Keratinocyte (primary cell): ENCODE measurements around the gene BBS2. TPM values are rescaled to one million over a fixed set of nuclear protein-coding genes. Genes with fewer than 3 reads are reported as not detected.

Experiments used
- DNase-seq: peaks from one replicate; pipeline ENCODE4 v3.0.0-alpha.2; 2011; ENCODE audit warnings: low read depth, missing footprints, low spot score
- FAIRE-seq: peaks from 2 replicates; lab custom pipeline; 2011; peaks lifted over from hg19 to GRCh38; lab: Jason Lieb, UNC
- H2AFZ ChIP-seq: 2 replicates; pipeline ENCODE4 v1.6.0; 2012; ENCODE audit warnings: low read length, control low read depth, inconsistent platforms; ENCODE audit not compliant: control insufficient read depth
- H3K27ac ChIP-seq: 2 replicates; pipeline ENCODE4 v1.5.1; 2011; ENCODE audit warnings: low read length; ENCODE audit not compliant: control insufficient read depth, insufficient read depth
- H3K27me3 ChIP-seq: 3 replicates; pipeline ENCODE4 v1.6.0; 2011; ENCODE audit warnings: low read length; ENCODE audit not compliant: control insufficient read depth, insufficient read depth; ENCODE audit errors: extremely low read depth
- H3K36me3 ChIP-seq, 2 experiments: 2 replicates in 1 of 2; 3 replicates in 1 of 2; pipeline ENCODE4 v1.5.1; 2011; ENCODE audit warnings: low read length in 2 of 2, mild to moderate bottlenecking in 1 of 2; ENCODE audit not compliant: control insufficient read depth in 2 of 2, insufficient read depth in 2 of 2; ENCODE audit errors: extremely low read depth in 1 of 2
- H3K4me1 ChIP-seq: 3 replicates; pipeline ENCODE4 v1.5.1; 2011; ENCODE audit warnings: low read length; ENCODE audit not compliant: control insufficient read depth, insufficient read depth; ENCODE audit errors: extremely low read depth
- H3K4me2 ChIP-seq: 3 replicates; pipeline ENCODE4 v1.6.0; 2011; ENCODE audit warnings: low read depth, low read length; ENCODE audit not compliant: control insufficient read depth, insufficient read depth; ENCODE audit errors: extremely low read depth
- H3K4me3 ChIP-seq, 3 experiments: fragments of 200-600 bp in 1 of 3; sonication (generic) in 1 of 3; 2 replicates in 2 of 3; 3 replicates in 1 of 3; pipeline ENCODE4 v1.5.1; 2011 to 2016; ENCODE audit warnings: low read length in 3 of 3, mild to moderate bottlenecking in 3 of 3, control low read depth in 2 of 3, inconsistent platforms in 1 of 3, low read depth in 1 of 3, mixed read lengths in 1 of 3, mixed run types in 1 of 3, moderate library complexity in 1 of 3; ENCODE audit not compliant: control insufficient read depth in 2 of 3, insufficient read depth in 2 of 3; ENCODE audit errors: extremely low read depth in 1 of 3
- H3K79me2 ChIP-seq: 2 replicates; pipeline ENCODE4 v1.6.0; 2012; ENCODE audit warnings: low read length; ENCODE audit not compliant: control insufficient read depth, insufficient read depth
- H3K9ac ChIP-seq: 3 replicates; pipeline ENCODE4 v1.6.0; 2011; ENCODE audit warnings: low read length; ENCODE audit not compliant: control insufficient read depth, insufficient read depth; ENCODE audit errors: extremely low read depth
- H3K9me1 ChIP-seq: 3 replicates; pipeline ENCODE4 v1.6.0; 2011; ENCODE audit warnings: low read length; ENCODE audit not compliant: control insufficient read depth, insufficient read depth; ENCODE audit errors: extremely low read depth
- H3K9me3 ChIP-seq: 2 replicates; pipeline ENCODE4 v1.5.1; 2012; ENCODE audit warnings: low read depth, low read length; ENCODE audit not compliant: control insufficient read depth
- H4K20me1 ChIP-seq: 3 replicates; pipeline ENCODE4 v1.6.0; 2011; ENCODE audit warnings: low read length; ENCODE audit not compliant: control insufficient read depth, insufficient read depth; ENCODE audit errors: extremely low read depth
- CTCF ChIP-seq, 3 experiments: IDR thresholded peaks in 1 of 3; conservative IDR thresholded peaks in 1 of 3; optimal IDR thresholded peaks in 1 of 3; 2 replicates in 2 of 3; 3 replicates in 1 of 3; pipeline versions ENCODE3 to v1.5.1; 2011; ENCODE audit warnings: low read length in 3 of 3, mild to moderate bottlenecking in 3 of 3, moderate library complexity in 2 of 3, control low read depth in 1 of 3, inconsistent platforms in 1 of 3; ENCODE audit not compliant: insufficient read depth in 2 of 3; ENCODE audit errors: extremely low read depth in 1 of 3
- EZH2 ChIP-seq: IDR thresholded peaks from one replicate; pipeline ENCODE4 v1.6.1; 2012; ENCODE audit warnings: inconsistent platforms, mild to moderate bottlenecking, low read length, moderate library complexity
- dilution Hi-C: fragments of 300-500 bp; cut with MboI; formaldehyde crosslinking; loops from one replicate; pipeline ENCODE4 v1.7.0; 2020; ENCODE audit warnings: low sequenced_read_pairs; ENCODE audit not compliant: extremely low pct_ligation_motif_present
- polyA plus RNA-seq, 5 experiments: library from polyadenylated mRNA; depleted of rRNA in 3 of 5; stranded (reverse) in 3 of 5; stranded (forward) in 1 of 5; unstranded in 1 of 5; fragments of >200 nt; gene quantifications; 1 replicate in 1 of 5; 2 replicates in 3 of 5; 3 replicates in 1 of 5; pipeline versions ENCODE4 v1.2.1 to v1.2.3, GENCODE V29; 2011 to 2012; ENCODE audit warnings: missing spikeins in 2 of 5, low read depth in 1 of 5, low replicate concordance in 1 of 5

The BBS2 gene
- polyA plus RNA-seq, 1 donor (not counting 4 experiments of a cell fraction or from before 2014, with no cell fraction given) = 76.1 TPM

- TF ChIP-seq CTCF (optimal IDR thresholded peaks at IDR 0.05 in 1 of 3, IDR thresholded peaks at IDR 0.05 in 1 of 3, conservative IDR thresholded peaks at IDR 0.05 in 1 of 3; ENCODE audit: extremely low read depth in 1 of 3, insufficient read depth in 2 of 3, low read length in 3 of 3) (no peak), EZH2 (no peak)
- Histone ChIP-seq H3K27me3 (no peaks in the 10 kb centered on the region), H3K9me1 (no peaks in the 10 kb centered on the region), H3K9me3 (no peaks in the 10 kb centered on the region), H3K4me1 (no peaks in the 10 kb centered on the region), H3K79me2 (no peaks in the 10 kb centered on the region), H4K20me1 (no peaks in the 10 kb centered on the region), H3K9ac (no peak overlapping the region), H3K4me2 (no peak overlapping the region), H3K4me3 (no peak overlapping the region), H2AFZ (no peak overlapping the region), H3K27ac (no peak overlapping the region), H3K36me3 (peaks cover 8 to 12% of the 10 kb centered on the region in 2 experiments)
- no peak for DNase-seq
- no peak for FAIRE-seq
- dilution Hi-C loops = no loop called here
These were observed 36.4 kb downstream of the BBS2 start for GRCh38 chr16:56483394-56483793.

- Histone ChIP-seq H3K79me2 (no peaks in the 10 kb centered on the region), H3K4me3 (no peak overlapping the region), H3K9ac (no peak overlapping the region), H3K36me3 (peaks cover 10 to 12% of the 10 kb centered on the region in 2 experiments), H4K20me1 (no peaks in the 10 kb centered on the region), H3K4me2 (no peak overlapping the region), H3K4me1 (no peaks in the 10 kb centered on the region), H3K9me3 (no peaks in the 10 kb centered on the region), H3K27me3 (no peaks in the 10 kb centered on the region), H2AFZ (no peak overlapping the region), H3K9me1 (no peaks in the 10 kb centered on the region), H3K27ac (no peak overlapping the region)
- DNase-seq = no peak
- FAIRE-seq = peak; percentile 26
- TF ChIP-seq CTCF (optimal IDR thresholded peaks at IDR 0.05 in 1 of 3, IDR thresholded peaks at IDR 0.05 in 1 of 3, conservative IDR thresholded peaks at IDR 0.05 in 1 of 3; ENCODE audit: extremely low read depth in 1 of 3, insufficient read depth in 2 of 3, low read length in 3 of 3) (no peak), EZH2 (no peak)
- dilution Hi-C loops = no loop called here
These were observed 37.1 kb downstream of the BBS2 start for GRCh38 chr16:56482683-56483236.
